Astrocyte (in vitro differentiated cells and primary cell): ENCODE results near the gene PRLHR. TPM values are rescaled to one million over a fixed set of nuclear protein-coding genes. Genes with fewer than 3 reads are reported as not detected.

ENCODE experiments used
- DNase-seq: peaks from one replicate; pipeline ENCODE4 v3.0.0-alpha.2; 2010; ENCODE audit warnings: low read depth
- FAIRE-seq: peaks from 2 replicates; lab custom pipeline; 2011; peaks lifted over from hg19 to GRCh38; lab: Jason Lieb, UNC
- H2AFZ ChIP-seq: 2 replicates; pipeline ENCODE4 v1.6.0; 2012; ENCODE audit warnings: low read depth, low read length, inconsistent platforms
- H3K27ac ChIP-seq: 2 replicates; pipeline ENCODE4 v1.5.1; 2011; ENCODE audit warnings: low read depth, low read length, inconsistent platforms
- H3K27me3 ChIP-seq: 2 replicates; pipeline ENCODE4 v1.6.0; 2011; ENCODE audit warnings: low read length, inconsistent platforms; ENCODE audit not compliant: insufficient read depth
- H3K36me3 ChIP-seq: 2 replicates; pipeline ENCODE4 v1.5.1; 2011; ENCODE audit warnings: low read length, inconsistent platforms; ENCODE audit not compliant: insufficient read depth
- H3K4me1 ChIP-seq: 2 replicates; pipeline ENCODE4 v1.5.1; 2011; ENCODE audit warnings: low read length, inconsistent platforms; ENCODE audit not compliant: insufficient read depth
- H3K4me2 ChIP-seq: 2 replicates; pipeline ENCODE4 v1.6.0; 2012; ENCODE audit warnings: low read length, inconsistent platforms
- H3K4me3 ChIP-seq: 2 replicates; pipeline ENCODE4 v1.5.1; 2011; ENCODE audit warnings: low read depth, mild to moderate bottlenecking, low read length, inconsistent platforms; ENCODE audit not compliant: insufficient read depth
- H3K79me2 ChIP-seq: 2 replicates; pipeline ENCODE4 v1.6.0; 2012; ENCODE audit warnings: mild to moderate bottlenecking, low read length, inconsistent platforms; ENCODE audit not compliant: insufficient read depth
- H3K9ac ChIP-seq: 2 replicates; pipeline ENCODE4 v1.6.0; 2012; ENCODE audit warnings: mild to moderate bottlenecking, low read length, inconsistent platforms
- H3K9me3 ChIP-seq: 2 replicates; pipeline ENCODE4 v1.5.1; 2012; ENCODE audit warnings: low read depth, mild to moderate bottlenecking, low read length, inconsistent platforms; ENCODE audit not compliant: insufficient read depth
- H4K20me1 ChIP-seq: 2 replicates; pipeline ENCODE4 v1.6.0; 2012; ENCODE audit warnings: low read length, inconsistent platforms; ENCODE audit not compliant: insufficient read depth
- H3K27ac Mint-ChIP-seq: one replicate; pipeline ENCODE4 v1.8.0; 2021; ENCODE audit warnings: mild to moderate bottlenecking, mixed read lengths; ENCODE audit not compliant: unreplicated experiment
- H3K27me3 Mint-ChIP-seq: one replicate; pipeline ENCODE4 v1.8.0; 2021; ENCODE audit warnings: low read depth, mixed read lengths; ENCODE audit not compliant: unreplicated experiment
- H3K36me3 Mint-ChIP-seq: one replicate; pipeline ENCODE4 v1.8.0; 2021; ENCODE audit warnings: low read depth, mixed read lengths; ENCODE audit not compliant: unreplicated experiment
- H3K4me1 Mint-ChIP-seq: one replicate; pipeline ENCODE4 v1.8.0; 2021; ENCODE audit warnings: low read depth, mixed read lengths; ENCODE audit not compliant: unreplicated experiment
- H3K4me3 Mint-ChIP-seq: one replicate; pipeline ENCODE4 v1.8.0; 2021; ENCODE audit warnings: mild to moderate bottlenecking, moderate library complexity, mixed read lengths; ENCODE audit not compliant: unreplicated experiment
- H3K9me3 Mint-ChIP-seq: one replicate; pipeline ENCODE4 v1.8.0; 2021; ENCODE audit warnings: mild to moderate bottlenecking, mixed read lengths; ENCODE audit not compliant: unreplicated experiment
- EZH2 ChIP-seq: IDR thresholded peaks from 2 replicates; pipeline ENCODE4 v1.6.1; 2012; ENCODE audit warnings: mild to moderate bottlenecking, low read length, inconsistent platforms; ENCODE audit not compliant: insufficient read depth
- total RNA-seq: library from RNA; stranded (reverse); gene quantifications from 2 replicates; pipeline ENCODE4 v1.2.1, GENCODE V29; 2021
- TF ChIP-seq, protein P1 (sequence below): IDR thresholded peaks from 2 replicates; pipeline ENCODE4 v1.5.1; 2011; ENCODE audit warnings: low read depth, mild to moderate bottlenecking, inconsistent platforms, low read length, moderate library complexity; ENCODE audit not compliant: insufficient read depth

Gene PRLHR
- total RNA-seq, 1 donor from 2014 or later, result not detected

DNA sequence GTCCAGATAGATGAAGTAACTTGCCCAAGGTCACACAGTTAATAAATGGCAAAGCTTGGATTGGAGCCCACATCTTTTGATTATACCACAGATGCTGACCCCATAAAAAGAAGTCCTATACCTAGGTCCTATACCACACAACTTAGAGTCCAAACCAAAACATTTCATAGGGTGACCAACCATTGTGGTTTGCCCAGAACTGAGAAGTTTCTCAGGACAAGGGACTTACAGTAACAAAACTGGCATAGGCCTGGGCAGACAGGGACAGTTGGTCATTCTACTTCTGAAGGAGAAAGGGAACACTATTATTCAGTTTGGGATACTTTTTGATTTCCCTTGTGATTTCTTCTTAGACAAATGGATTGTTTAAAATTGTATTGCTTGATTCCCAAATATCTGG, 32.9 kb upstream of the PRLHR start:
- no peaks in the 10 kb centered on the region for H3K9me3 ChIP-seq
- Mint-ChIP-seq H3K4me1 (no peaks in the 10 kb centered on the region), H3K9me3 (no peaks in the 10 kb centered on the region), H3K27me3 (peaks cover 50% of the 10 kb centered on the region), H3K4me3 (no peak overlapping the region), H3K36me3 (no peaks in the 10 kb centered on the region), H3K27ac (no peak overlapping the region)
- no peak overlapping the region for H3K4me2 ChIP-seq
- FAIRE-seq, result no peak
- H3K79me2 ChIP-seq, result no peaks in the 10 kb centered on the region
- H3K9ac ChIP-seq, result no peak overlapping the region
- H3K27me3 ChIP-seq, result peaks cover 5% of the 10 kb centered on the region
- DNase-seq, result no peak
- TF ChIP-seq EZH2, result no peak
- TF ChIP-seq, protein P1, sequence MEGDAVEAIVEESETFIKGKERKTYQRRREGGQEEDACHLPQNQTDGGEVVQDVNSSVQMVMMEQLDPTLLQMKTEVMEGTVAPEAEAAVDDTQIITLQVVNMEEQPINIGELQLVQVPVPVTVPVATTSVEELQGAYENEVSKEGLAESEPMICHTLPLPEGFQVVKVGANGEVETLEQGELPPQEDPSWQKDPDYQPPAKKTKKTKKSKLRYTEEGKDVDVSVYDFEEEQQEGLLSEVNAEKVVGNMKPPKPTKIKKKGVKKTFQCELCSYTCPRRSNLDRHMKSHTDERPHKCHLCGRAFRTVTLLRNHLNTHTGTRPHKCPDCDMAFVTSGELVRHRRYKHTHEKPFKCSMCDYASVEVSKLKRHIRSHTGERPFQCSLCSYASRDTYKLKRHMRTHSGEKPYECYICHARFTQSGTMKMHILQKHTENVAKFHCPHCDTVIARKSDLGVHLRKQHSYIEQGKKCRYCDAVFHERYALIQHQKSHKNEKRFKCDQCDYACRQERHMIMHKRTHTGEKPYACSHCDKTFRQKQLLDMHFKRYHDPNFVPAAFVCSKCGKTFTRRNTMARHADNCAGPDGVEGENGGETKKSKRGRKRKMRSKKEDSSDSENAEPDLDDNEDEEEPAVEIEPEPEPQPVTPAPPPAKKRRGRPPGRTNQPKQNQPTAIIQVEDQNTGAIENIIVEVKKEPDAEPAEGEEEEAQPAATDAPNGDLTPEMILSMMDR, result no peak
- no peaks in the 10 kb centered on the region for H4K20me1 ChIP-seq
- no peaks in the 10 kb centered on the region for H3K4me1 ChIP-seq
- H3K27ac ChIP-seq, result no peak overlapping the region
- no peaks in the 10 kb centered on the region for H3K36me3 ChIP-seq
- H3K4me3 ChIP-seq, result no peak overlapping the region
- H2AFZ ChIP-seq, result no peak overlapping the region

DNA sequence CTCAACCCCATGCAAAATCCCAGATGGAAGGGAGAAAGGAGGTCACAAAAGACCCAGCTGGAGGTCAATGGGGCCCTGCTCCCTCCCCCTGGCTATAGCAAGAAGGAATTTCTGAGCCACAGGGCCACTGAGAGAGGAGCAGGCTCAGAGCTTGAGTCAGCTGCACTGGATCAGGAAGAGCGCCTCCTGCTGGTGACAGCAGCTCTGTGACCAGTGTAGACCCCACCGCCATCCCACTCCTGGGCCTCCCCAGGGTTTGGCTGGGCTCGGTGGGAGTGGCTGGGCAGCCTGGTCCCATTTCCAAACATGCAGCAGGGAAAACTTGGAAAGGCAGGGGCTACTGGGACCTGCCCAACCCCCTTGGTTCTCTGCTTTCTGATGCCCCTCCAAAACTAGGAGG, 31.5 kb upstream of the PRLHR start:
- Histone ChIP-seq H3K4me3 (no peak overlapping the region), H3K9ac (no peak overlapping the region), H3K4me2 (no peak overlapping the region), H3K4me1 (no peaks in the 10 kb centered on the region), H3K36me3 (no peaks in the 10 kb centered on the region), H2AFZ (no peak overlapping the region), H3K79me2 (no peaks in the 10 kb centered on the region), H3K27ac (no peak overlapping the region), H3K9me3 (no peaks in the 10 kb centered on the region), H4K20me1 (no peaks in the 10 kb centered on the region), H3K27me3 (peaks cover 5% of the 10 kb centered on the region)
- peaks cover 41% of the 10 kb centered on the region for H3K27me3 Mint-ChIP-seq
- no peaks in the 10 kb centered on the region for H3K4me1 Mint-ChIP-seq
- no peaks in the 10 kb centered on the region for H3K9me3 Mint-ChIP-seq
- H3K36me3 Mint-ChIP-seq, result no peaks in the 10 kb centered on the region
- H3K4me3 Mint-ChIP-seq, result no peak overlapping the region
- DNase-seq (no peak), FAIRE-seq (no peak)
- TF ChIP-seq EZH2, result no peak
- no peak overlapping the region for H3K27ac Mint-ChIP-seq

DNA sequence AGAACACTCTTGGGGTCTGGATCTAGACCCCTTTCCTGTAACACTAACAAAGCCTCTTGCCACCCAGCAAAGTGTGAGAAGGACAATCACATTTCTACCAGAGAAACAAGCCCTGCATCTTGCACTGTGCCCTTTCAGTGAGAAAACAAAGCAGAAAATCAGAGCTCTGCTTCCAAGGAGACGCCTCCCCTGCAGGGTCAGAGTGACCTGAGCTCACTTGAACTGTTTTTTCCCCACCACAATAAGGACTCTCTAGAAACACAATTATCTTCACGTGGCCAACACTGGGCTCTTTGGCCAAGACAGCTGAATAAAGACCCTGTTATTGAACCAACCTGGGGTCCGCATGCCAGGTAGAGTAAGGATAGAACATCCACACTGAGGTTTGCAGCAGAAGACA, 30.1 kb upstream of the PRLHR start:
- H3K27me3 Mint-ChIP-seq, result peaks cover 42% of the 10 kb centered on the region
- no peaks in the 10 kb centered on the region for H3K36me3 Mint-ChIP-seq
- DNase-seq (no peak), FAIRE-seq (no peak)
- no peaks in the 10 kb centered on the region for H3K4me1 Mint-ChIP-seq
- Histone ChIP-seq H3K9ac (no peak overlapping the region), H4K20me1 (no peaks in the 10 kb centered on the region), H3K4me2 (no peak overlapping the region), H3K4me1 (no peaks in the 10 kb centered on the region), H2AFZ (no peak overlapping the region), H3K9me3 (no peaks in the 10 kb centered on the region), H3K36me3 (no peaks in the 10 kb centered on the region), H3K27ac (no peak overlapping the region), H3K27me3 (peaks cover 7% of the 10 kb centered on the region), H3K4me3 (no peak overlapping the region), H3K79me2 (no peaks in the 10 kb centered on the region)
- H3K9me3 Mint-ChIP-seq, result no peaks in the 10 kb centered on the region
- no peak for TF ChIP-seq EZH2
- TF ChIP-seq, protein P1, result no peak
- H3K4me3 Mint-ChIP-seq, result no peak overlapping the region
- H3K27ac Mint-ChIP-seq, result no peak overlapping the region
